ENCODE results near the gene LFNG.
A peak's percentile ranks its signal among the peaks of the same experiment; 100 is the strongest.

LFNG gene

GRCh38 chr7:2497500-2498336 lies 21.9 kb upstream of the LFNG start:
- no peak for TF ChIP-seq CTCF (IDR thresholded peaks at IDR 0.05; ENCODE audit: poor library complexity, severe bottlenecking)
- DNase-seq (ENCODE audit: low spot score) = no peak
- ATAC-seq (ENCODE audit: low read depth) = no peak

DNA sequence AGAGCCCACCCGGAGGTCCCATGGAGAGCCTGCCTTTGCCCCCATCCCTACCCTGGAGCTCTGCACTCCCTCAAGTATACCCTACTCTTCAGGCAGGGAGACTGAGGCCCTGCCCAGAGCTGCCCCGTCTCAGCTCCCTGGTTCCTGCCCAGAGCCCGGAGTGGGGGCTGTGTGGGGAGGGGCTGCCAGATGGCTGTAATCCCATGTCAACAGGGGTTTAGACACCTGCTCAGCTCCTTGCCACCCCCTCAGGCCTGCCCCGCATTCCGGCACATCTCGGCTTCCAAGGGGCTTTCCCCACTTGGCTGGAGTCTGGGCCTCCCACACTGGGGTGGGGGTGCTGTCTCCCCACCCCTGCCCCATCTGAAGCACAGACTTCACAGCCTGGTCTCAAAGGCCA lies 20.9 kb upstream of the LFNG start:
- Histone ChIP-seq H3K9me3 (ENCODE audit: severe bottlenecking) (no peaks in the 10 kb centered on the region), H3K4me1 (ENCODE audit: insufficient read depth, poor library complexity, severe bottlenecking) (no peaks in the 10 kb centered on the region), H3K27me3 (ENCODE audit: insufficient read depth, poor library complexity, severe bottlenecking) (no peaks in the 10 kb centered on the region), H3K27ac (ENCODE audit: poor library complexity, severe bottlenecking) (no peak overlapping the region), H3K36me3 (ENCODE audit: low read depth) (no peaks in the 10 kb centered on the region), H3K4me3 (ENCODE audit: severe bottlenecking) (no peak overlapping the region)
- TF ChIP-seq CTCF (IDR thresholded peaks at IDR 0.05; ENCODE audit: poor library complexity, severe bottlenecking) = no peak
- DNase-seq (ENCODE audit: low spot score) (no peak), ATAC-seq (ENCODE audit: low read depth) (no peak)

More at GRCh38 chr7:2497500-2498336, 21.9 kb upstream of the LFNG start:
- H3K36me3 ChIP-seq (ENCODE audit: low read depth) = no peaks in the 10 kb centered on the region
- H3K9me3 ChIP-seq (ENCODE audit: severe bottlenecking) = no peaks in the 10 kb centered on the region
- H3K27ac ChIP-seq (ENCODE audit: poor library complexity, severe bottlenecking) = no peak overlapping the region
- no peaks in the 10 kb centered on the region for H3K27me3 ChIP-seq (ENCODE audit: insufficient read depth, poor library complexity, severe bottlenecking)
- no peaks in the 10 kb centered on the region for H3K4me1 ChIP-seq (ENCODE audit: insufficient read depth, poor library complexity, severe bottlenecking)
- no peak overlapping the region for H3K4me3 ChIP-seq (ENCODE audit: severe bottlenecking)

DNA sequence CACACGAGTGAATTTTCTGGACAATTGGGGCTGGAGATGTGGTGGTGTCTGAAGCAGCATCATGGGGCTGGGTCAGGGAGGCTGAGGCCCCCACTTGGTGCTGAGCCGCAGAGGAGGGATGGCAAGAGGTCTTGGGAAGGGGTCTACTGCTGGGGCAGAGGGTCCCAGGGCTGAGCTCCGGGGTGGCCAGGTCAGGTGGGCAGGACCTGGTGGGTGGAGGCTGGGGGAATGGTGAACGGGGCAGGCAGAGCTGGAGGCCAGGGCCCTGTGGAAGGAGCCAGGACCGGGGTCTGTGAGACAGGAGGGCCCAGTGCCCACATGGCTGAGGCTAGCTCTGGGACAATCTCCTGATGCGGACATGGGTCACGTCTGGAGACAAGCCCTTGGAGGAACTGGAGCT lies 20.4 kb upstream of the LFNG start:
- 0 out of 3 replicates have a peak, but pooled peaks have one; percentile 6 for ATAC-seq (ENCODE audit: low read depth)
- no peaks in the 10 kb centered on the region for H3K27me3 ChIP-seq (ENCODE audit: insufficient read depth, poor library complexity, severe bottlenecking)

GRCh38 chr7:2499719-2500430 lies 19.7 kb upstream of the LFNG start:
- no peaks in the 10 kb centered on the region for H3K36me3 ChIP-seq (ENCODE audit: low read depth)
- H3K4me1 ChIP-seq (ENCODE audit: insufficient read depth, poor library complexity, severe bottlenecking) = no peaks in the 10 kb centered on the region
- no peak overlapping the region for H3K27ac ChIP-seq (ENCODE audit: poor library complexity, severe bottlenecking)
- DNase-seq (ENCODE audit: low spot score) = no peak
- no peak overlapping the region for H3K4me3 ChIP-seq (ENCODE audit: severe bottlenecking)
- ATAC-seq (ENCODE audit: low read depth) = no peak
- TF ChIP-seq CTCF (IDR thresholded peaks at IDR 0.05; ENCODE audit: poor library complexity, severe bottlenecking) = no peak
- no peaks in the 10 kb centered on the region for H3K27me3 ChIP-seq (ENCODE audit: insufficient read depth, poor library complexity, severe bottlenecking)
- H3K9me3 ChIP-seq (ENCODE audit: severe bottlenecking) = no peaks in the 10 kb centered on the region

More for the DNA sequence above, 20.4 kb upstream of the LFNG start:
- no peak for TF ChIP-seq CTCF (IDR thresholded peaks at IDR 0.05; ENCODE audit: poor library complexity, severe bottlenecking)
- no peak overlapping the region for H3K4me3 ChIP-seq (ENCODE audit: severe bottlenecking)
- H3K4me1 ChIP-seq (ENCODE audit: insufficient read depth, poor library complexity, severe bottlenecking) = no peaks in the 10 kb centered on the region
- DNase-seq (ENCODE audit: low spot score) = no peak
- H3K9me3 ChIP-seq (ENCODE audit: severe bottlenecking) = no peaks in the 10 kb centered on the region
- H3K27ac ChIP-seq (ENCODE audit: poor library complexity, severe bottlenecking) = no peak overlapping the region
- no peaks in the 10 kb centered on the region for H3K36me3 ChIP-seq (ENCODE audit: low read depth)

Data from RWPE2 (cell line).